GM23338 (cell line): ENCODE measurements around the gene PREB. TPM values are rescaled to one million over a fixed set of nuclear protein-coding genes. Genes with fewer than 3 reads are reported as not detected.

Experiments used
- ATAC-seq: fragments of 200-7000 bp; cut with Tn5 transposase; 3 replicates; pipeline ENCODE4 v1.9.1; 2020
- DNase-seq: peaks from one replicate; pipeline ENCODE4 v3.0.0-alpha.2; 2015; ENCODE audit warnings: low spot score
- H2AFZ ChIP-seq: fragments of 200-600 bp; sonication (generic); 2 replicates; pipeline ENCODE4 v1.8.0; 2016; ENCODE audit warnings: antibody characterized with exemption, mild to moderate bottlenecking, moderate library complexity
- H3F3A ChIP-seq: fragments of 200-600 bp; sonication (generic); replicated peaks from 2 replicates; pipeline ENCODE4 v1.8.0; 2017; ENCODE audit warnings: antibody characterized with exemption, mixed run types, low read depth
- H3K27ac ChIP-seq: fragments of 200-600 bp; sonication (generic); 2 replicates; pipeline ENCODE4 v1.6.1; 2016; ENCODE audit warnings: low read depth
- H3K27me3 ChIP-seq: fragments of 200-600 bp; sonication (generic); 2 replicates; pipeline ENCODE4 v1.8.0; 2016; ENCODE audit warnings: mild to moderate bottlenecking, mixed run types, moderate library complexity; ENCODE audit not compliant: insufficient read depth
- H3K36me3 ChIP-seq: fragments of 200-600 bp; sonication (generic); 2 replicates; pipeline ENCODE4 v1.8.0; 2016; ENCODE audit warnings: mild to moderate bottlenecking; ENCODE audit not compliant: insufficient read depth
- H3K4me1 ChIP-seq: fragments of 200-600 bp; sonication (generic); 2 replicates; pipeline ENCODE4 v1.8.0; 2016; ENCODE audit warnings: mild to moderate bottlenecking, moderate library complexity; ENCODE audit not compliant: insufficient read depth
- H3K4me2 ChIP-seq: fragments of 200-600 bp; sonication (generic); 2 replicates; pipeline ENCODE4 v1.7.1; 2017; ENCODE audit warnings: mixed run types
- H3K4me3 ChIP-seq: fragments of 200-600 bp; sonication (generic); 2 replicates; pipeline ENCODE4 v1.6.1; 2016; ENCODE audit warnings: mixed run types
- H3K79me2 ChIP-seq: fragments of 200-600 bp; sonication (generic); replicated peaks from 2 replicates; pipeline ENCODE4 v1.8.0; 2017; ENCODE audit warnings: mild to moderate bottlenecking; ENCODE audit not compliant: insufficient read depth
- H3K9me2 ChIP-seq: fragments of 200-600 bp; sonication (generic); 2 replicates; pipeline ENCODE4 v1.8.0; 2017; ENCODE audit not compliant: insufficient read depth
- H4K20me1 ChIP-seq: fragments of 200-600 bp; sonication (generic); replicated peaks from 2 replicates; pipeline ENCODE4 v1.8.0; 2017; ENCODE audit warnings: mild to moderate bottlenecking; ENCODE audit not compliant: insufficient read depth
- H3K27ac Mint-ChIP-seq: 2 replicates; pipeline ENCODE4 v1.8.0; 2020; ENCODE audit warnings: inconsistent platforms, mild to moderate bottlenecking, moderate library complexity, mixed read lengths
- H3K27me3 Mint-ChIP-seq: 3 replicates; pipeline ENCODE4 v1.8.0; 2022; ENCODE audit warnings: low read depth, mild to moderate bottlenecking, moderate library complexity, mixed read lengths, inconsistent platforms; ENCODE audit not compliant: insufficient read depth, poor library complexity
- H3K36me3 Mint-ChIP-seq: 3 replicates; pipeline ENCODE4 v1.8.0; 2021; ENCODE audit warnings: low read depth, mild to moderate bottlenecking, inconsistent platforms, moderate library complexity, mixed read lengths
- H3K4me1 Mint-ChIP-seq: 3 replicates; pipeline ENCODE4 v1.8.0; 2020; ENCODE audit warnings: mild to moderate bottlenecking, inconsistent platforms, mixed read lengths
- H3K4me3 Mint-ChIP-seq: 3 replicates; pipeline ENCODE4 v1.8.0; 2021; ENCODE audit warnings: moderate library complexity, mild to moderate bottlenecking, inconsistent platforms, mixed read lengths
- H3K9me3 Mint-ChIP-seq: 3 replicates; pipeline ENCODE4 v1.8.0; 2020; ENCODE audit warnings: moderate library complexity, mild to moderate bottlenecking, inconsistent platforms, mixed read lengths
- CREB1 ChIP-seq: fragments of 250-450 bp; sonication (Bioruptor Pico); IDR thresholded peaks from 2 replicates; pipeline ENCODE4 v1.5.0; 2020; ENCODE audit warnings: low read depth, mild to moderate bottlenecking, moderate library complexity
- CTCF ChIP-seq, 2 experiments: fragments of 200-600 bp in 1 of 2; sonication (generic) in 1 of 2; conservative IDR thresholded peaks; 2 replicates each; pipeline versions ENCODE4 v1.5.1 to v1.6.1; 2016 to 2017; ENCODE audit warnings: antibody characterized with exemption in 2 of 2, low read depth in 2 of 2, mild to moderate bottlenecking in 2 of 2, moderate library complexity in 1 of 2
- ETS1 ChIP-seq: IDR thresholded peaks from 2 replicates; pipeline ENCODE4 v1.6.1; 2016; ENCODE audit warnings: antibody characterized with exemption
- EZH2 ChIP-seq: fragments of 200-600 bp; sonication (generic); IDR thresholded peaks from one replicate; pipeline ENCODE4 v1.8.0; 2017; ENCODE audit warnings: antibody characterized with exemption, mild to moderate bottlenecking, low read depth; ENCODE audit not compliant: unreplicated experiment
- EZH2phosphoT487 ChIP-seq: fragments of 200-600 bp; sonication (generic); IDR thresholded peaks from one replicate; pipeline ENCODE4 v1.8.1; 2018; ENCODE audit warnings: antibody characterized with exemption; ENCODE audit not compliant: unreplicated experiment
- JUNB ChIP-seq: IDR thresholded peaks from one replicate; pipeline ENCODE4 v1.6.1; 2016; ENCODE audit warnings: antibody characterized with exemption; ENCODE audit not compliant: unreplicated experiment
- NANOG ChIP-seq: IDR thresholded peaks from 2 replicates; pipeline ENCODE4 v1.6.1; 2016; ENCODE audit warnings: antibody characterized with exemption, borderline replicate concordance
- POLR2AphosphoS5 ChIP-seq: IDR thresholded peaks from 2 replicates; pipeline ENCODE4 v1.6.1; 2016; ENCODE audit warnings: antibody characterized with exemption, low read depth
- REST ChIP-seq: IDR thresholded peaks from one replicate; pipeline ENCODE4 v1.6.1; 2018; ENCODE audit warnings: antibody characterized with exemption; ENCODE audit not compliant: unreplicated experiment
- STAT1 ChIP-seq: IDR thresholded peaks from one replicate; pipeline ENCODE4 v1.6.1; 2016; ENCODE audit warnings: antibody characterized with exemption; ENCODE audit not compliant: unreplicated experiment
- ZNF114 ChIP-seq: fragments of 250-450 bp; sonication (Bioruptor Pico); IDR thresholded peaks from 2 replicates; pipeline ENCODE4 v1.5.0; 2020; ENCODE audit warnings: mild to moderate bottlenecking, moderate library complexity
- ZNF462 ChIP-seq: fragments of 250-450 bp; sonication (Bioruptor Pico); IDR thresholded peaks from 2 replicates; pipeline ENCODE4 v1.5.0; 2020; ENCODE audit warnings: mild to moderate bottlenecking, moderate library complexity
- polyA plus RNA-seq: library from polyadenylated mRNA; unstranded; fragments of >200 nt; fragmentation: Nextera tagmentation; extraction: Ambion mirVana; gene quantifications from 2 replicates; pipeline ENCODE4 v1.2.1, GENCODE V29; 2016
- total RNA-seq: library from RNA; depleted of rRNA; stranded (reverse); fragments of >200 nt; shearing (Covaris generic); gene quantifications from 2 replicates; pipeline ENCODE4 v1.2.3, GENCODE V29; 2014

Gene PREB
- total and polyA plus RNA-seq, 2 experiments from 2014 or later: 41.2 to 79.7 TPM

GRCh38 chr2:27160191-27160590 is 25.8 kb upstream of the PREB start (continued):
- TF ChIP-seq EZH2phosphoT487 (no peak), STAT1 (no peak), CTCF (conservative IDR thresholded peaks at IDR 0.05; ENCODE audit: low read depth in 2 of 2) (no peak), JUNB (no peak), CREB1 (CRISPR knock-in tag) (no peak), NANOG (no peak), REST (no peak), ETS1 (no peak), ZNF114 (CRISPR knock-in tag) (no peak)

GRCh38 chr2:27159271-27159670 is 24.8 kb upstream of the PREB start:
- H3K36me3 Mint-ChIP-seq: no peaks in the 10 kb centered on the region
- Histone ChIP-seq H3K4me1 (no peaks in the 10 kb centered on the region), H3K79me2 (no peaks in the 10 kb centered on the region), H3K27me3 (no peaks in the 10 kb centered on the region), H3F3A (no peaks in the 10 kb centered on the region), H2AFZ (no peak overlapping the region), H3K4me2 (no peak overlapping the region), H3K27ac (no peak overlapping the region), H3K36me3 (no peaks in the 10 kb centered on the region), H3K9me2 (no peaks in the 10 kb centered on the region), H4K20me1 (no peaks in the 10 kb centered on the region), H3K4me3 (no peak overlapping the region)
- peaks cover 2% of the 10 kb centered on the region; the same call in 2 of the 3 replicates for H3K4me1 Mint-ChIP-seq
- no peak overlapping the region for H3K27ac Mint-ChIP-seq
- H3K27me3 Mint-ChIP-seq: peaks cover 10% of the 10 kb centered on the region
- no peaks in the 10 kb centered on the region for H3K9me3 Mint-ChIP-seq
- DNase-seq: no peak
- peak; percentile 51 for ATAC-seq
- no peak overlapping the region for H3K4me3 Mint-ChIP-seq
- TF ChIP-seq ETS1 (no peak), POLR2AphosphoS5 (no peak), ZNF462 (CRISPR knock-in tag) (no peak), CREB1 (CRISPR knock-in tag) (no peak), EZH2phosphoT487 (no peak), EZH2 (no peak), ZNF114 (CRISPR knock-in tag) (no peak)
